Measurements from ENCODE around the gene IRF6. TPM values are rescaled to one million over a fixed set of nuclear protein-coding genes. Genes with fewer than 3 reads are reported as not detected.

Gene IRF6
- total RNA-seq, 2 donors from 2014 or later: 1.0 to 1.8 TPM

- no peak for ATAC-seq
- DNase-seq (ENCODE audit: low spot score in 2 of 2): no peak
Measured at GRCh38 chr1:209737118-209737505, 68.8 kb downstream of the IRF6 start.

GRCh38 chr1:209736490-209737117, 69.3 kb downstream of the IRF6 start:
- DNase-seq (ENCODE audit: low spot score in 2 of 2) (no peak), ATAC-seq (peak; percentile 54 to 83)
- peaks cover 4 to 5% of the 10 kb centered on the region in 2 donors for H3K36me3 Mint-ChIP-seq
- H3K27ac Mint-ChIP-seq: peak overlapping the region in 1 of 2 donors; percentile 52
- H3K9me3 Mint-ChIP-seq: peaks cover 3 to 9% of the 10 kb centered on the region in 2 donors

More at GRCh38 chr1:209737118-209737505, 68.8 kb downstream of the IRF6 start:
- Mint-ChIP-seq H3K9me3 (peaks cover 3 to 9% of the 10 kb centered on the region in 2 donors), H3K36me3 (peaks cover 4 to 5% of the 10 kb centered on the region in 2 donors), H3K27ac (no peak overlapping the region)

Other genes starting within 250 kb of the IRF6 start
- not detected for gene CAMK1G, start 222.4 kb downstream of the IRF6 start, total RNA-seq
- gene LAMB3, start 153.7 kb downstream of the IRF6 start, total RNA-seq: 10 to 100 TPM in 1 of 2 donors, 1 to 10 TPM in 1; 1.6 to 11.7 TPM
- 10 to 100 TPM in 1 of 2 donors, 1 to 10 TPM in 1; 1.4 to 40.7 TPM for gene G0S2, start 130.7 kb downstream of the IRF6 start, total RNA-seq
- gene HSD11B1, start 101.3 kb downstream of the IRF6 start, total RNA-seq: 1 to 10 TPM in 1 of 2 donors, under 1 TPM in 1; 0.75 to 5.2 TPM
- 100 to 1,000 TPM; 108 to 158 TPM for gene TRAF3IP3, start 50.1 kb downstream of the IRF6 start, total RNA-seq
- gene C1orf74, start 21.6 kb downstream of the IRF6 start, total RNA-seq: 1 to 10 TPM; 3.5 to 4.9 TPM
- 10 to 100 TPM; 11.3 to 11.4 TPM for gene UTP25, start 21.8 kb upstream of the IRF6 start, total RNA-seq
- not detected for gene SYT14, start 132.1 kb upstream of the IRF6 start, total RNA-seq

All from activated naive CD4-positive, alpha-beta T cell treated with anti-CD3 and anti-CD28 coated beads, Interleukin-2, amount 50 U/mL, for 72 hours (primary cell).